Measurements from ENCODE around the gene SERPINC1. TPM values are rescaled to one million over a fixed set of nuclear protein-coding genes. Genes with fewer than 3 reads are reported as not detected.
A peak's percentile ranks its signal among the peaks of the same experiment; 100 is the strongest.
"Not testable (repeated sequence)": the region's sequence is repeated elsewhere in the genome, so short reads cannot be mapped to it uniquely, and the experiment has no call there.

SERPINC1 gene
- polyA plus RNA-seq, 5 donors = 0.15 to 6.2 (median 0.25) TPM; not detected in 1

GRCh38 chr1:173893611-173894010 lies 23.5 kb downstream of the SERPINC1 start:
- DNase-seq = no peak

- DNase-seq = no peak
Observed at GRCh38 chr1:173889885-173890284, 27.2 kb downstream of the SERPINC1 start.

- DNase-seq = no peak
Observed at GRCh38 chr1:173888749-173889148, 28.4 kb downstream of the SERPINC1 start.

- DNase-seq = no peak
Observed at GRCh38 chr1:173887627-173888026, 29.5 kb downstream of the SERPINC1 start.

GRCh38 chr1:173886746-173887611 lies 30.1 kb downstream of the SERPINC1 start:
- no peak for DNase-seq

DNA sequence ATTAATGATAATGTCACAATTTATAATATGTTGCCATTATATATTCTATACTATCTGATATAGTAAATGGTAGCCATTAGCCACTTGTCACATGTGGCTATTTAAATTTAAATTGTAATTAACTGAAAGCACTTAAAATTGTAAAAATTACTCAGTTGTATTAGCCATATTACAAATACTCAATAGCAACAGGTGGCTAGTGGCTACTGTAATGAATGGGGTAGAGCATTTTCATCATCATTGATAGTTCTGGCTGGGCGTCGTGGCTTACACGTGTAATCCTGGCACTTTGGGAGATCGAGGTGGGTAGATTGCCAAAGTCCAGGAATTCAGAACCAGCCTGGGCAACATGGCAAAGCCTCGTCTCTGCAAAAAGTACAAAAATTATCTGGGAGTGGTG lies 32.4 kb downstream of the SERPINC1 start:
- no peak for DNase-seq

DNA sequence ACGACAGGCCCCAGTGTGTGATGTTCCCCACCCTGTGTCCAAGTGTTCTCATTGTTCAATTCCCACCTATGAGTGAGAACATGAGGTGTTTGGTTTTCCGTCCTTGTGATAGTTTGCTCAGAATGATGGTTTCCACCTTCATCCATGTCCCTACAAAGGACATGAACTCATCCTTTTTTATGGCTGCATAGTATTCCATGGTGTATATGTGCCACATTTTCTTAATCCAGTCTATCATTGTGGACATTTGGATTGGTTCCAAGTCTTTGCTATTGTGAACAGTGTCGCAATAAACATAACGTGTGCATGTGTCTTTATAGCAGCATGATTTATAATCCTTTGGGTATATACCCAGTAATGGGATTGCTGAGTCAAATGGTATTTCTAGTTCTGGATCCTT lies 36.0 kb downstream of the SERPINC1 start:
- DNase-seq = not testable (repeated sequence)

DNA sequence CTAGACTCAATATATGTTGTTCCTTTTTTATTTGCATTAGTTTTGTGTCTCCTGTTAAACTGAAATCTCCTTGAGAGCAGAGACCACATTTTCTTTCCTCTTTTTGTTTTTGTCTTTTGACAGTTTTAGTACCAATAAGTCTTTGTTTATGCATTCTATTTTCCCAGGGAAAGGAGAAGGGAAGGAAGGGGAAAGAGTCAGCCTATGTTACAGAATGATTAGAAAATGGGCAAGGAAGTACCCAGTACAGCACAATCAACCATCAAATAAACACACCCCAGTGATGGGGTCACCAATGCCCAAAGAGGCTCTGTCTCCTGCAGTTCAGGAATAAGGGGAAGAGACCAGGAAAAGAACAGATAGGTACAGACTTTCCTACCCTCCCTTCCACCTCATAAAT lies 38.9 kb downstream of the SERPINC1 start:
- no peak for DNase-seq

DNA sequence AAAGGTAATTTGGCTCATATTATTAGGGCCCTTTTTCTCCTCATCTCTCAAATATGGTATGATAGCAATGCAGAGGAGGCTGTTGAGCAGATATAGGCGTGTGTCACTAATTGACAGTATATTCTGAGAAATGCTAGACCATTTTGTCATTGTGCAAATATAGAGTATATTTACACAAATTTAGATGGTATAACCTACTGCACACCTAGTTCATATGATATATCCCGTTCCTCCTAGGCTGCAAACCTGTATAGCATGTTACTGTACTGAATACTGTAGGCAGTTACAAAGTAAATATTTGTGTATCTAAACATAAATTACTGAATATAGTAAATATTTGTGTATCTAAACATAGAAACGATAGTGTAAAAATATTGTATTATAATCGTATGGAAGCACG lies 40.4 kb downstream of the SERPINC1 start:
- DNase-seq = no peak

DNA sequence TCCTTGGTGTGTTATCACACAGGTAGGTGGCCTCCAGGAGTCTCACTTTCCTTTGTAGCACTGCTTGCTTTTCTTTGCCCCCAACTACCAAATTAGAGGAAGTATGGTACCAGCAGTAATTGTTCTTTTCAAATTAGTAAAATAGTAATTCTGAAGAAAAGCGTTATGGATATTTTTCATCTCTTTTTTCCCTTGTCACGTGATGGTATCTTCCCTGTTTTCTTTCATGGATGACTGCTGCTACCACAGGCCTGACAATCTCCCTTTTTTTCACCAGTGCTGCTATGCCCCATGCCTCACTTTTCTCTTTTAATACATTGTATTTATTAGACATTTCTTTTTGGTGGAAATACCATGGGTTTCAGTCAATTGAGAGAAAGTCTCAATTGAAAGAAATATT lies 45.6 kb downstream of the SERPINC1 start:
- DNase-seq = no peak

- no peak for DNase-seq
Observed at GRCh38 chr1:173871091-173871490, 46.0 kb downstream of the SERPINC1 start.

GRCh38 chr1:173870252-173871075 lies 46.7 kb downstream of the SERPINC1 start:
- no peak for DNase-seq

GRCh38 chr1:173869021-173869359 lies 48.1 kb downstream of the SERPINC1 start:
- no peak for DNase-seq

DNA sequence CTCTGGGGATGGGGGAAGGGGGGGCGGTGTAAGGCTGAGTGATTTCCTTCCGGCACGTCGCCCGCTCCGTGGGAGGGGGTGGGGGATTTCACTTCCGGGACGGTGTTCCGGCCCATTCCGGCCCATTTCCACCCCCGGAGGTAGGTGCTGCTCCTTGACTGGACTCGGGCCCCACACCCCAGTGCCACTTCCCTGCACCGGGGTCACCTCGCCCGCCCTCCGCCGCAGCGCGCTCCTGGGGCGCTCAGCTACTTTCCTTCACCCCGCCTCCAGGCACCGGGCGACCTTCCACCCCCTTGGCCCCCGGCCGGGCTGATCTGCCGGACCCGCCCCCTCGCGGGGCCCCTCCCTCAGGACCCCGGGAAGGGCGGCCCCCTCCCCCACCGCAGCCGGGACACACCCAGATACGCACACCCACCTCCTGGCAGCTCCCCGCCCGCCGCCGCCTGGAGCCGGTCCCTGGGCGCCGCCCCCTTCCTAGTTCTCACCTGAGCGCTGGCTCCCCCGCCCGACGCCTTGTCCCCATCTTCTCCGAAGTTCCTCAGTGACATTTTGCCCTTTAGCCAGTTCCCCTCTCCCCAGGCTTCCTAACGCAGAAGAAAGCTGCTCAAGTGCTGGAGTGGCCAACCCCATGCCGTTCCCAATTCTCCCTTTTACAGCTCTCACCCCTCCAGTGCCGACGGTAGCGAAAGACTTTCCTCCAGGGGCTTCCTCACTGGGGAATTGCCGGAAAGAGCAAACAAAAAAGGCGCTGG lies 48.7 kb downstream of the SERPINC1 start, which contains the start of gene ZBTB37:
Gene ZBTB37 (plus strand): TSS at position 115 of the 755 bp plus-strand sequence. CDS start 1,846 bp downstream, outside the sequence.
- peak; percentile 87 to 90 for DNase-seq

DNA sequence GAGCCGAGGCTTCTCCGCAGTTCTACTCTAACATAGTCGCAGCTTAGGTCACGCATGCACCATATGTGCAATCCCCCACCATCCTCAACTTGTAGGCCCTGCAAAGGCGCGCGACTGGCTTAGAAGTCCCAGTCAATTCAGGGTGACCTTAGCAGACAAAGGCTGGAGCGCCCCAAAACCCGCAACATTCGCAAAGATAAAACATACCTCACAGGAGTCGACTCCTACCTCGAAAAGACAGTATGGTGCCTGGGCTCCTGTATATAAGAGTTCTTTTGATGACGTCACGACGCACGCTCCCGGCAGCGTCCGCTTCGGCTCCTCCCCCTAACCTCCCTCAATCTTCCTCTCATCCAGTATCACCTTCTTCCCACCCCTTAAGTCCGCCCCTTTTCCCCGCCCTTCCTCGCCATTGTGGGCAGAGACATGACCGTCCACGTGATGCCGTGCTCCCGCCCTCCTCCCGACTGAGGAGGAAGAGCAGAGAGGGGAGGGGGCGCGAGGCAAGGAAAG lies 49.3 kb downstream of the SERPINC1 start, which contains the start of gene GAS5:
Gene GAS5 (minus strand): TSS at position 237 of the 513 bp plus-strand sequence.
- peak; percentile 100 for DNase-seq

DNA sequence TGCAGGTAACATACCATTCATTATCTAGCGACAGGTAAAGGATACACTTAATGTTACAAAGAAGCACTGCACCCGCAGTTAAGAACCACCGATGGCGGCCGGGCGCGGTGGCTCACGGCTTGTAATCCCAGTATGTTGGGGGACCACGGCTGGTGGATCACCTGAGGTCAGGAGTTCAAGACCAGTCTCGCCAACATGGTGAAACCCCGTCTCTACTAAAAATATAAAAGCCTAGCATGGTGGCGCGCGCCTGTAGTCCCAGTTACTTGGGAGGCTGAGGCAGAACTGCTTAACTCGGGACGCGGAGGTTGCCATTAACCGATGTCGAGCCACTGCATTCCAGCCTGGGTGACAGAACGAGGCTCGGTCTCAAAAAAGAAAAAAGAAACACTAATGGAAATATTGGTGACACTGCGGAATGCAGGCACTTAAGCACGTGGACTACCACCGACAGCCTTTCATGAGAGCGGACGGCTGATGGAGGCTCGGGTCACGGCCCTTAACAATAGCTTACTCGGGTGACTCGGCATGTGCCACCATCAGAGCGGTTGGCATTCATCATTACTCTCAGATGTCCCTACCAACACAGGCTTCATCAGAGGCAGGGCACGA lies 49.9 kb downstream of the SERPINC1 start:
- DNase-seq = no peak

DNA sequence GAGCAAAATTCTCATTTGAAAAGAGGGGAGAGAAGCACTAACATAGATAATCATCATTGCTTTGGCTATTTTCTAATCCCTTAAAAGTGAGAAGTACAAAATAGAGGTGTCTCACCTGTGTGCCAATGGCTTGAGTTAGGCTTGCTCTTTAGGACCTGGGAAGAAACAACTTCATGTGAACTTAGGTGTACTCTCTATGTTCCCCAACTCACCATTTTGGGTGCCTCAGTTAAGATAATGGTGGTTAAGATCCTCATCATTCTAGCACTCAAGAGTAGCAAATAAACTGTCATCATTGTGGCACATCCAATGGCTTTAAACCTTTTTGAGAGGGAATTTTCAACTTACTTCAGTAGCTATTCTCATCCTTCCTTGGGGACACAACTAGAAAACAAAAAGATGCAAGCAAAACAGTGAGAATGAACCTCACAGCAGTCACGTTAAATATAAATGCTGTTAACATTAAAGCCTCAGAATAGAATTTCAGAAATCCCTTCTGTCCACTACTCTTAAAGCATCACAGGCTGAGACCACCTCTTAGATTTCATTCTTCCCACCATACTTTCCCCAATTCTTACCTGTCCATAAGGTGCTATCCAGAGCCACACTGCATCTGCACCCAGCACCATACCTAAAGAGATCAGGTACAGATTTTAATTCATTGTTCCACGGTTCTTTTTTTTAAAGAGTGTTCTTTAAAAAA lies 50.6 kb downstream of the SERPINC1 start:
- DNase-seq = no peak

GRCh38 chr1:173865468-173866164 lies 51.5 kb downstream of the SERPINC1 start:
- no peak for DNase-seq

DNA sequence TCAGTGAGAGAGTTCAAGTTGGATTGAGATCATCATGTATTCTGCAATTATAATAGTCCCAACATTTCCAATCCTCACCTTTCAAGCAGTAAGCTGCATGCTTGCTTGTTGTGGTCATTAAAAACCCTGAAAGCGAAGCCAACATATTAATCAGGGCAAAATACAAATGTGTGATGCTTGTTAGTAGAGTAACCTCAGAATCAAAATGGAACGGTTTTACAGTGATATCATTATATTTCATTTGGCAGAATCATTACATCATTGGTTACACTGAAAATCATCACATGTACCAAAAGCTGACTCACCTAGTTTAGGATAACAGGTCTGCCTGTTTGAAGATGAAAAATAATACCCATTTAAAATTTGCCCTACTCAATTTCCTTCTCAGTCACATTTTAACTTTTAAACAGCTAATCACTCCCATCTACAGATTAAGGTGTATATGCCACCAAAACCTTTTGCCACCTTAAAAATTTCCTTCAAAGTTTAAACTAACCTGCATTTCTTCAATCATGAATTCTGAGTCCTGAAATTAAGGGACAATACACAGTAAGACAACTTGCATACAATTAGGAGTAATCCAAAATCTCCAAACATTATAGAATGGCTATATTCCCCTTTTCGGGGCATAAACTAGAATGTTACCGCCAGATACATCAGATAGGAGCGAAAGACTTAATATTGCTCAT lies 52.8 kb downstream of the SERPINC1 start:
- no peak for DNase-seq

Data from right lung (tissue), 5 donors.